GM12878 (cell line): ENCODE results near the gene TMEM89.

ENCODE experiments used
- CHD4 ChIP-seq: fragments of 200-600 bp; sonication (generic); IDR thresholded peaks from 2 replicates; pipeline ENCODE4 v1.6.1; 2016; ENCODE audit warnings: mild to moderate bottlenecking
- EZH2 ChIP-seq: IDR thresholded peaks from 2 replicates; pipeline ENCODE4 v1.6.1; 2012; ENCODE audit warnings: low read depth, mild to moderate bottlenecking, control low read depth, inconsistent platforms, low read length, borderline replicate concordance; ENCODE audit not compliant: control insufficient read depth
- GATAD2B ChIP-seq: fragments of 450-650 bp; conservative IDR thresholded peaks from 2 replicates; pipeline ENCODE4 v1.6.1; 2017; ENCODE audit warnings: low read depth, mild to moderate bottlenecking, moderate library complexity
- POLR2A ChIP-seq: IDR thresholded peaks from 2 replicates; pipeline ENCODE4 v1.6.1; 2011; ENCODE audit warnings: low read depth, mild to moderate bottlenecking, low read length
- SP1 ChIP-seq: IDR thresholded peaks from one replicate; pipeline ENCODE4 v1.6.1; 2011; ENCODE audit warnings: low read depth, low read length
- SUZ12 ChIP-seq: fragments of 200-600 bp; sonication (generic); IDR thresholded peaks from one replicate; pipeline ENCODE4 v1.6.1; 2018; ENCODE audit warnings: antibody characterized with exemption, mild to moderate bottlenecking; ENCODE audit not compliant: unreplicated experiment
- ZNF384 ChIP-seq: IDR thresholded peaks from 2 replicates; pipeline ENCODE4 v1.6.1; 2012; ENCODE audit warnings: low read depth, mild to moderate bottlenecking, low read length, improper control_type of control experiment, borderline replicate concordance
- TF ChIP-seq, protein P1 (sequence below): IDR thresholded peaks from 2 replicates; pipeline ENCODE4 v1.6.1; 2012; ENCODE audit warnings: mild to moderate bottlenecking, low read depth, low read length
- TF ChIP-seq, protein P2 (sequence below), 3 experiments: IDR thresholded peaks in 2 of 3; conservative IDR thresholded peaks in 1 of 3; 2 replicates each; pipeline ENCODE4 v1.5.1; 2011; ENCODE audit warnings: low read depth in 3 of 3, low read length in 3 of 3, mild to moderate bottlenecking in 3 of 3, control low read depth in 2 of 3, moderate library complexity in 2 of 3, inconsistent platforms in 1 of 3, mixed read lengths in 1 of 3; ENCODE audit not compliant: control insufficient read depth in 2 of 3, insufficient read depth in 1 of 3; ENCODE audit errors: extremely low read depth in 1 of 3

DNA sequence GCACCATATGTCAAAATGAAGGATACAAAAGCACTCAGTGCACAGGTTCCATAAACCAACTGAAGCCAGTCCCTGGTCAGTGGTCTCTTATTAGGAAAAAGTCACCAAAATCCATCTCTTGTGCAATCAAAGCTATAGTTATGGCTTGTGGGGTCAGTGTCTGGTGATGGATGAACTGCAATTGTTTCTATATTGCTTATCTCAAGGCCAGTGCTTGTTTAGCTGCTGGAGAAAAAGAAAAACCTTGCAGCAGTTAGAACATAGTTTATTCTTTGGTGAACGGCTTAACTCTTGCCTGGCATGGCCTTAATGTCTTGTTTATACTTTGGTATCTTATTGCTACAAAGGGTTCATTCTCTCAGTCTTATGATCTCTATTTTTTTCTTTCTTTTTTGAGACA lies 9.3 kb downstream of the TMEM89 start:
- TF ChIP-seq POLR2A (no peak), CHD4 (no peak), SUZ12 (no peak), SP1 (no peak), ZNF384 (no peak), GATAD2B (no peak), EZH2 (no peak)
- TF ChIP-seq, protein P1, sequence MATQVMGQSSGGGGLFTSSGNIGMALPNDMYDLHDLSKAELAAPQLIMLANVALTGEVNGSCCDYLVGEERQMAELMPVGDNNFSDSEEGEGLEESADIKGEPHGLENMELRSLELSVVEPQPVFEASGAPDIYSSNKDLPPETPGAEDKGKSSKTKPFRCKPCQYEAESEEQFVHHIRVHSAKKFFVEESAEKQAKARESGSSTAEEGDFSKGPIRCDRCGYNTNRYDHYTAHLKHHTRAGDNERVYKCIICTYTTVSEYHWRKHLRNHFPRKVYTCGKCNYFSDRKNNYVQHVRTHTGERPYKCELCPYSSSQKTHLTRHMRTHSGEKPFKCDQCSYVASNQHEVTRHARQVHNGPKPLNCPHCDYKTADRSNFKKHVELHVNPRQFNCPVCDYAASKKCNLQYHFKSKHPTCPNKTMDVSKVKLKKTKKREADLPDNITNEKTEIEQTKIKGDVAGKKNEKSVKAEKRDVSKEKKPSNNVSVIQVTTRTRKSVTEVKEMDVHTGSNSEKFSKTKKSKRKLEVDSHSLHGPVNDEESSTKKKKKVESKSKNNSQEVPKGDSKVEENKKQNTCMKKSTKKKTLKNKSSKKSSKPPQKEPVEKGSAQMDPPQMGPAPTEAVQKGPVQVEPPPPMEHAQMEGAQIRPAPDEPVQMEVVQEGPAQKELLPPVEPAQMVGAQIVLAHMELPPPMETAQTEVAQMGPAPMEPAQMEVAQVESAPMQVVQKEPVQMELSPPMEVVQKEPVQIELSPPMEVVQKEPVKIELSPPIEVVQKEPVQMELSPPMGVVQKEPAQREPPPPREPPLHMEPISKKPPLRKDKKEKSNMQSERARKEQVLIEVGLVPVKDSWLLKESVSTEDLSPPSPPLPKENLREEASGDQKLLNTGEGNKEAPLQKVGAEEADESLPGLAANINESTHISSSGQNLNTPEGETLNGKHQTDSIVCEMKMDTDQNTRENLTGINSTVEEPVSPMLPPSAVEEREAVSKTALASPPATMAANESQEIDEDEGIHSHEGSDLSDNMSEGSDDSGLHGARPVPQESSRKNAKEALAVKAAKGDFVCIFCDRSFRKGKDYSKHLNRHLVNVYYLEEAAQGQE = no peak
- TF ChIP-seq, protein P2, sequence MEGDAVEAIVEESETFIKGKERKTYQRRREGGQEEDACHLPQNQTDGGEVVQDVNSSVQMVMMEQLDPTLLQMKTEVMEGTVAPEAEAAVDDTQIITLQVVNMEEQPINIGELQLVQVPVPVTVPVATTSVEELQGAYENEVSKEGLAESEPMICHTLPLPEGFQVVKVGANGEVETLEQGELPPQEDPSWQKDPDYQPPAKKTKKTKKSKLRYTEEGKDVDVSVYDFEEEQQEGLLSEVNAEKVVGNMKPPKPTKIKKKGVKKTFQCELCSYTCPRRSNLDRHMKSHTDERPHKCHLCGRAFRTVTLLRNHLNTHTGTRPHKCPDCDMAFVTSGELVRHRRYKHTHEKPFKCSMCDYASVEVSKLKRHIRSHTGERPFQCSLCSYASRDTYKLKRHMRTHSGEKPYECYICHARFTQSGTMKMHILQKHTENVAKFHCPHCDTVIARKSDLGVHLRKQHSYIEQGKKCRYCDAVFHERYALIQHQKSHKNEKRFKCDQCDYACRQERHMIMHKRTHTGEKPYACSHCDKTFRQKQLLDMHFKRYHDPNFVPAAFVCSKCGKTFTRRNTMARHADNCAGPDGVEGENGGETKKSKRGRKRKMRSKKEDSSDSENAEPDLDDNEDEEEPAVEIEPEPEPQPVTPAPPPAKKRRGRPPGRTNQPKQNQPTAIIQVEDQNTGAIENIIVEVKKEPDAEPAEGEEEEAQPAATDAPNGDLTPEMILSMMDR (IDR thresholded peaks at IDR 0.05 in 2 of 3, conservative IDR thresholded peaks at IDR 0.05 in 1 of 3; ENCODE audit: control insufficient read depth in 2 of 3, extremely low read depth in 1 of 3, insufficient read depth in 1 of 3, low read depth in 3 of 3, low read length in 3 of 3) = no peak
